GM18517 (cell line): ENCODE measurements around the gene SPEM1.
"Not testable (repeated sequence)": the region's sequence is repeated elsewhere in the genome, so short reads cannot be mapped to it uniquely, and the experiment has no call there.

Source experiments
- ATAC-seq: cut with Tn5 transposase; IDR thresholded peaks from one replicate; pipeline ENCODE4 v1.9.1; 2021; ENCODE audit warnings: mild to moderate bottlenecking, moderate library complexity; ENCODE audit not compliant: unreplicated experiment

SPEM1 gene

GRCh38 chr17:7467498-7467897 is 47.4 kb downstream of the SPEM1 start:
- no peak for ATAC-seq

- ATAC-seq: no peak
Measured at GRCh38 chr17:7468290-7468689, 48.2 kb downstream of the SPEM1 start.

DNA sequence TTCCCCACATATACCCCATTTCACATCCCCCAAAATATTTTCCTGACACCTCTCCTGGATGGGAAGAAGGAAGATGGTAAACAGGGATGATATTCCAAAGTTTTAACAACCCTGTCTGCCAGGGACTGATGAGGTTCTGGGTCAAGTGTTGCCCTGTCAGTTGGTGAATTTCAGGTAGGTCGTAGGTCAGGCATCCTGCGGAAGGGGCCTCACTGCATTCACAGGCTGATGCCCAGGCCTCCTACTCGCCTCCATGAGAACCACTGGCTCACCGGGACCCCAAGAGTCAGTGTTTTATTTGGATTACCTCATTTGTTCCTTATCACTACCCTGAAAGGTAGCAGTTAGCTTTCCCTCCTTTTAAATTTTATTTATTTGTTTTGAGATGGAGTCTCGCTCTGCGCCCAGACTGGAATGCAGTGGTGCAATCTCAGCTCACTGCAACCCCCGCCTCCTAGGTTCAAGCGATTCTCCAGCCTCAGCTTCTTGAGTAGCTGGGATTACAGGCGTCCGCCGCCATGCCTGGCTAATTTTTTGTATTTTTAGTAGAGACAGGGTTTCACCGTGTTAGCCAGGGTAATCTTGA is 48.8 kb downstream of the SPEM1 start:
- no peak for ATAC-seq

DNA sequence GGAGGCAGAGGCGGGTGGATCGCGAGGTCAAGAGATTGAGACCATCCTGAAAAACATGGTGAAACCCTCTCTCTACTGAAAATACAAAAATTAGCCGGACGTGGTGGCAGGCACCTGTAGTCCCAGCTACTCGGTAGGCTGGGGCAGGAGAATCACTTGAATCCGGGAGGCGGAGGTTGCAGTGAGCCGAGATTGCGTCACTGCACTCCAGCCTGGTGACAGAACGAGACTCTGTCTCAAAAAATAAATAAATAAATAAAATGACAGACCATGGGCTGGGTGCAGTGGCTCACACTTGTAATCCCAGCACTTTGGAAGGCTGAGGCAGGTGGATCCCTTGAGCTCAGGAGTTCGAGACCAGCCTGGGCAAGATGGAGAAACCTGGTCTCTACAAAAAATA is 49.7 kb downstream of the SPEM1 start:
- not testable (repeated sequence) for ATAC-seq

DNA sequence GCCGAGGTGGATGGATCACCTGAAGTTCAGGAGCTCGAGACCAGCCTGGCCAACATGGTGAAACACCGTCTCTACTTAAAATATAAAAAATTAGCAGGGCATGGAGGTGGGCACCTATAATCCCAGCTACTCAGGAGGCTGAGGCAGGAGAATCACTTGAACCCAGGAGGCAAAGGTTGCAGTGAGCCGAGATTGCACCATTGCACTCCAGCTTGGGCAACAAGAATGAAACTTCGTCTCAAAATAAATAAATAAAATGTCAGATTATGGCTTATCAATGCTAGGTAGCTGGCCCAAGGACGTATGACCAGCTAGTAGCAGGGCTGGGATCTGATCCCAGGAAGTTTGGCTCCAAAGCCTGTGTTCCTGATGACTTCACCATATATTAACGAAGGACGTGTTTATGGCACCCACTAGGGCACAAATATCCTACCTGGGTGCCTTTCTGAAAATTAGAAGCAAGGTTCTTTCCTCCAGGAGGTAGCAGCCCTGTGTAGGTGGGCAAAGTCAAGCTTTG is 50.4 kb downstream of the SPEM1 start:
- not testable (repeated sequence) for ATAC-seq
